ENCODE measurements around the gene MT1M.
A peak's percentile ranks its signal among the peaks of the same experiment; 100 is the strongest.
"Not testable (repeated sequence)": the region's sequence is repeated elsewhere in the genome, so short reads cannot be mapped to it uniquely, and the experiment has no call there.

The MT1M gene

GRCh38 chr16:56608876-56609462 lies 23.5 kb upstream of the MT1M start:
- no peak for DNase-seq (ENCODE audit: low read depth)

- DNase-seq (ENCODE audit: low read depth) = peak; percentile 76
These were observed 23.0 kb upstream of the MT1M start for GRCh38 chr16:56609463-56609921.

DNA sequence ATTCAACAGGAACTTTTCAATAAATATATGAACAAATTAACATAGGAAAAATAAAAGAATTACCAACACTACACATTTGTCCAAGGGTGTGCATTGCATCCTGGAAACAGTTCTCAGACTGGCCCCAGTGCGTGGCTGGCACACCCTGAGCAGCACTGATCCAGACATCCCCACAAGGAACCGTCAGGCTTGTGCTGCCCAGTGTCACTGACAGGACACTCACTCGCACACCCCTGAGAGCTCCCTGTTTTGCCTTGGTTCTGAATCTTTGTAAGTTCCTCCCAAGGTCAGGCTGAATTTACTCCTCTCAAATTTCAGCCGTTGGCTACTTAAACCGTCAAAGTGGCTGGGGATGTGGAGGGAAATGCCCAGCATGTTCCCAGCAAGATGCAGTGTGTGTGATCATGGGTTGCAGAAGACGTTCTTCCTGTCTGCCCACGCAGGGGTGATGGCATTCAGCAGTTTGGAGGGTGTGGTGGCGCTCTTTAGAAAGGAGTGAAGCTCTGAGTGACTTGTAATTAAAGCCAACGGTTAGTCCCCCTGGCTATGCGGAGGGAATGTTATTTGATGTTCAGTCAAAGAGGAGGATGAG lies 22.3 kb upstream of the MT1M start:
- peak; percentile 94 for DNase-seq (ENCODE audit: low read depth)

DNA sequence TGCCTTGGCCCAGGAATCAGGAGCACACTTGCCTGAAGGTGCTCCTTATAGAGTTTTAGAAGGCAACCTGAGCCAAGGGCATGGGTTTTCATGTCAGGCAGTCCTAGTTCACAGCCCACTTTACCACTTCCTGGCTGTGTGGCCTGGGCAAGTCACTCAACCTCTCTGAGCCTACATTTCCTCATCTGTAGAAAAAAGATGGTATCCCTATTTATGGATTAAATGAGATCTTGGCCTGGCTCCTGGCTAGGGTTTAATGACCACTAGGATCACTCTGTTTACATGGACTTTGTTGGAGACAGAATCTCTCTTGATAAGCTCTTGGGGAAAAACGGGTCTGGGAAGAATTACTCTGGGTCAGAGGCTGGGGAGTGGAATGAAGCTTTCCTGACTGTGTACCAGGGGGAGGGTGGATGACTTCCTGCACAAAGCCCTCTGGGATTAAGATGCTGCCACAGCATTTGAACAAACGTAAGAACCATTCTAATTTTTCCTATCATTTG lies 21.8 kb upstream of the MT1M start:
- DNase-seq (ENCODE audit: low read depth) = peak; percentile 91

DNA sequence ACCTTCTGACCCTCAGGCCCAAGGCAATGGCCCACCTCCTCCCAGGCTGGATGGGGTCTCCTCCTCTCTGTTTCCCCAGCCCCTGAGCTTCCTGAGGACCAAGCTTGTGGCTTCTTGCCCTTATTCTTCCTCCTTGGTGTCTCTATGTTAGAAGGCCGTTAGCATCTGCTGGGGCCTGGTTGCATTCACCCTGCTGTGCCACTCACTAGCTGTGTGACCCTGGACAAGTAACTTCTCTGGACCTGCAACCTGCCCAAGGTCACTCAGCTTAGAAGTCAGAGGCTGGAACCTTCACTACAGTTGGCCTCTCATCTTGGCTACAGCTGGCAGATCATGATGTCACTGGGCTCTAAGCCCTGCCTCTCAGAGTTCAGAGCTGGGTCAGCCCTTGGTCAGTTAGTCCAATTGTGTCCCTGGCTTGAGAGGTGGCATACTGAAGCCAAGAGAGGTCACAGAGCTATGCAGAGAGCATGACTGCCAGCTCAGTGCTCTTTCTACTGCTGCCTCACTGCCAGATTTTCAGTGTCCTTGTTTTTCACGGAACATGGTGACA lies 21.1 kb upstream of the MT1M start:
- peak; percentile 65 for DNase-seq (ENCODE audit: low read depth)

DNA sequence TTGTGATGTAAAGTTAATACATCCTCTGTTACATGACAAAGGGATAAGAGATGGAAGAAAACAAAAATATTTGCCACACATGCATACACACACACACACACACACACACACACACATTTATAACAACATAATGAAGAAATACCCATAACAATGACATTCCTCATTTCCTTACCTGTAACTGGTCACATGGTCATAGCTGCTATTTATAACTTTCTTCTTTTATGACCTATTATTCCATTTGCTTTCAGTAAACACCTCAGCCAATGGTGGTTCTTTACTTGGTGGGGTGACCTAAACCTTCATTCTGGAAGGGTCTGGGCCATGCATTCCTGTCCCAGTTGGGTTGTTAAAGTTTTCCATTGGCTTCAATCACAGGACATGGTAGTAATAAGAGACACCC lies 18.8 kb upstream of the MT1M start:
- DNase-seq (ENCODE audit: low read depth) = no peak

DNA sequence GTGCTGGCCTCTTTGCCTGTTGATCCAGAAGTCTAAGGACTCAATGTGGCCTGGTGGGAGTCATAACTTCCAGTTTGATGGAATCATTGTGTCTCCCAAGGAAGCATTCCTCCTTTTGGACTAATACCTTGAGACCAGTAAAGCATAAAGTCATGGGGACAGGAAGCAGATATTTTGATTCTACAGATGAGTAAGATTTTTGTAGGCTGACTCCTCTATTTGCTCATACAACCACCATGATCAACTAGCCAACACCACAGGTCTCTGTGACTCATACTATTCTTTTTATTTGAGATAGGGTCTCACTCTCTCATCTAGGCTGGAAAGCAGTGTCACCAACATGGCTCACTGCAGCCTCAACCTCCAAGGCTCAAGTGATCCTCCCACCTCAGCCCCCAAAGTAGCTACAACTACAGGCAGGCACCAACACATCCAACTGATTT lies 17.9 kb upstream of the MT1M start:
- DNase-seq (ENCODE audit: low read depth) = peak; percentile 64

DNA sequence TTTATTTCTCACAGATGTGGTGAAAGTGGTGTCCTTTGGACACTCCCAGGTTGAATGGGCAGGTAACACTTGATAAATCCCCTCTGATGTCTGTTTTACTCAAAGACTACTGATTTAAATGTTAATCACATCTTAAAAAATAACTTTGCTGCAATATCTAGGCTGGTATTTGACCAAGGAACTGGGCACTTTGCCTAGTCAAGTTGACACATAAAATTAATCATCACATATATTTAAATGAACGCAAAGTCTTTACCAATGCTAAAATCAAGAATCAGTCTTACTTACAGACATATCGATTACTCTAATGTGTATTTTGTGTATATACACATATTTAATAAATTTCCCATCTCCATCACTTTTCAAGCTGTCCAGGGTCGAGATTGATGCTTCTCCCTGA lies 17.1 kb upstream of the MT1M start:
- DNase-seq (ENCODE audit: low read depth) = peak; percentile 43

- no peak for DNase-seq (ENCODE audit: low read depth)
These were observed 15.7 kb upstream of the MT1M start for GRCh38 chr16:56616608-56617211.

- peak; percentile 65 for DNase-seq (ENCODE audit: low read depth)
These were observed 15.0 kb upstream of the MT1M start for GRCh38 chr16:56617212-56618085.

GRCh38 chr16:56618138-56618537 lies 14.3 kb upstream of the MT1M start:
- no peak for DNase-seq (ENCODE audit: low read depth)

- no peak for DNase-seq (ENCODE audit: low read depth)
These were observed 12.0 kb upstream of the MT1M start for GRCh38 chr16:56620339-56620897.

DNA sequence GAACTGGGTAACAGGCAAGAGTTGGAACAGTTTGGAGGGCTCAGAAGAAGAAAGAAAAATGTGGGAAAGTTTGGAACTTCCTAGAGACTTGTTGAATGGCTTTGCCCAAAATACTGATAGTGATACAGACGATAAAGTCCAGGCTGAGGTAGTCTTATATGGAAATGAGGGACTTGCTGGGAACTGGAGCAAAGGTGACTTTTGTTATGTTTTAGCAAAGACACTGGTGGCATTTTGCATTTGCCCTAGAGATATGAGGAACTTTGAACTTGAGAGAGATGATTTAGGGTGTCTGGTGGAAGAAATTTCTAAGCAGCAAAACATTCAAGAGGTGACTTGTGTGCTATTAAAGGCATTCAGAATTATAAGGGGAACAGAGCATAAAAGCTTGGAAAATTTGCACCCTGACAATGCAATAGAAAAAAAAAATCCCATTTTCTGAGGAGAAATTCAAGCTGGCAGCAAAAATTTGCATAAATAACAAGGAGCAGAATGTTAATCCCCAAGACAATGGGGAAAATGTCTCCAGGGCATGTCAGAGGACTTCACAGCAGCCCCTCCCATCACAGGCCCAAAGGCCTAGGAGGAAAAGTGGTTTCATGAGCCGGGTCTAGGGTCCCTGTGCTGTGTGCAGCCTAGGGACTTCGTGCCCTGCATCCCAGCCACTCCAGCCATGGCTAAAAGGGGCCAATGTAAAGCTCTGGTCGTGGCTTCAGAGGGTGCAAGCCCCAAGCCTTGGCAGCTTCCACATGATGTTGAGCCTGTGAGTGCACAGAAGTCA lies 10.6 kb upstream of the MT1M start:
- not testable (repeated sequence) for DNase-seq (ENCODE audit: low read depth)

- DNase-seq (ENCODE audit: low read depth) = not testable (repeated sequence)
These were observed 9.3 kb upstream of the MT1M start for GRCh38 chr16:56623184-56623583.

GRCh38 chr16:56623637-56624036 lies 8.8 kb upstream of the MT1M start:
- no peak for DNase-seq (ENCODE audit: low read depth)

DNA sequence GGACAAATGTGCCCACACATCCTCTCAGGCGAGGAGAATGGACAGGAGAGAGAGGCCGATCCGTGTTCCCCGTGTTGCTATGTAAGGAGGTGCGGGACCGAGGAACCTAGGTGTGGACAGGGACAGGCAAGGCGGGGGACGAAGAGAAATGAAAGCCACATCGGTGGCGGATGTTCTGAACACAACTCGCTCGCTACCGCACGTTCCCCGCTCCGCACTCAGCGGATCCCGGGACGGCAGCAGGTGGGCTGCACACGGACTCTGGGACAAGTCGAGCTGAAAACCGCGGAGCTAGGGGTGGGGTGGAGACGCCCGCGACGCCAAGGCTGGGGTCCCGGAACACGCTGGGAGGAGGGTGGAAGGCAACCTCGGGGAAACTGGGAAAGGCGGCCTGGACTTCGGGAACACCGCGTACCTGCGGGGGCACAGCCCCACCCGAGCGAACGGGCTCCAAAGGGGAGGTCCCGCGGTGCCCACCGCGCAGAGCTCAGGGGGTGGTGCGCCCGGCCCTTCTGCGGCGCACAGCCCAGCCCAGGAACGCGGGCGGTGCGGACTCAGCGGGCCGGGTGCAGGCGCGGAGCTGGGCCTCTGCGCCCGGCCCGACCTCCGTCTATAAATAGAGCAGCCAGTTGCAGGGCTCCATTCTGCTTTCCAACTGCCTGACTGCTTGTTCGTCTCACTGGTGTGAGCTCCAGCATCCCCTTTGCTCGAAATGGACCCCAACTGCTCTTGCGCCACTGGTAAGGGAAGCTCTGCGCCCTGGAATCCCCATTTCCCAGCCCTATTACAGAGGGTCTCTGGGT lies 7.1 kb upstream of the MT1M start, which contains the start of gene MT1E:
MT1E (plus strand) TSS at position 642 of the 803 bp plus-strand sequence; CDS start at position 713, 71 bp downstream.
- peak; percentile 78 for DNase-seq (ENCODE audit: low read depth)

- peak; percentile 79 for DNase-seq (ENCODE audit: low read depth)
These were observed 6.4 kb upstream of the MT1M start for GRCh38 chr16:56625943-56626654.

GRCh38 chr16:56626685-56627084 lies 5.8 kb upstream of the MT1M start:
- no peak for DNase-seq (ENCODE audit: low read depth)

Data from amniotic epithelial cell (primary cell).